ENCODE measurements around the gene CPNE8.
A peak's percentile ranks its signal among the peaks of the same experiment; 100 is the strongest.

Gene CPNE8

DNA sequence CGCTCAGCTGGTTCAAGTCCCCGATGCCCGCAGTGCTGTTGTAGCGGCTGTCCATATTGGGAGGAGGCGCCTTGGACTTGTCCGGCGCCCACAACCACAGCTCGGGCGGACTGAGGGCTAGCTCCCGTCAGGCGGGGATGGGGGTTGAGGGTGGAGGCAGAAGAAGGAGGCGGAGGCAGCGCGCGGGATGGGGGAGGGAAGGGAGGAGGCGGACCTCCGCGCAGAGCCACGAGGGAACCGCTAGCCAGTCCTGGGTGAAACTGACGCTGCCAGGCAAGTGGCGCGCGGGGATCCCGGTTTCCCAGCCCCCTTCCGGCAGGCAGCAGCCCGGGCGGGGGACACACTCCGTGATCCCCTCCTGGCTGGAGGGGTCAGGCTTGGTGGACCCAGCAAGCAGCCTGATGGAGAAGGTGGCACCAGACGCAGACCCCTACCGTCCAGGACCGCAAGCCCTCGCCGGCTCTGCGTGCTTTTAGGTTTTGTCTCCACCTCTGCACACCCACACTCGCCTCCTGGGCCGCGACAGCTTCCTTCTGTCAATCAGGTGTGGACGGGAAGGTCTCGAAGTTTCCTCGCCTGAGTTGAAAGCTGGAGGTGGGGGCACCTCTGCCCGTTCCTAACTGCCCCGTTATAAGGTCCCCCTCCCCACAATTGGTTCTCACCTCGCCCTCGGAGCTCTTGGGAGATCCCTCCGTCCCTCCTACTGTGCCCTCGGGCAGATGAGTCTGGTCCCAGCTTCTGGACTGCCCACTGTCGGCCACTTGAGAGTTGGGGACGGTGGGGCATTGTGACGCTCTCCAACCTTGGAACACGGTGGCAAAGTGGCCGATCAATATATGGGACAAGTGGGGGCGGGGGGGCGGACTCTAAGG is at the start of gene CPNE8:
Gene CPNE8, minus strand, starts transcription at position 112 of the 872 bp plus-strand sequence. Its CDS starts 57 bp downstream, at position 55.
- DNase-seq (peak; percentile 58), ATAC-seq (replicated peaks) (peak; percentile 57)
- Mint-ChIP-seq H3K36me3 (no peaks in the 10 kb centered on the region), H3K4me1 (peaks cover 21 to 30% of the 10 kb centered on the region in 2 donors), H3K27me3 (peaks cover 0 to 10% of the 10 kb centered on the region in 2 donors), H3K27ac (peak within 1 kb of the TSS; percentile 96), H3K4me3 (peak within 1 kb of the TSS; percentile 97 to 99), H3K9me3 (no peaks in the 10 kb centered on the region)

DNA sequence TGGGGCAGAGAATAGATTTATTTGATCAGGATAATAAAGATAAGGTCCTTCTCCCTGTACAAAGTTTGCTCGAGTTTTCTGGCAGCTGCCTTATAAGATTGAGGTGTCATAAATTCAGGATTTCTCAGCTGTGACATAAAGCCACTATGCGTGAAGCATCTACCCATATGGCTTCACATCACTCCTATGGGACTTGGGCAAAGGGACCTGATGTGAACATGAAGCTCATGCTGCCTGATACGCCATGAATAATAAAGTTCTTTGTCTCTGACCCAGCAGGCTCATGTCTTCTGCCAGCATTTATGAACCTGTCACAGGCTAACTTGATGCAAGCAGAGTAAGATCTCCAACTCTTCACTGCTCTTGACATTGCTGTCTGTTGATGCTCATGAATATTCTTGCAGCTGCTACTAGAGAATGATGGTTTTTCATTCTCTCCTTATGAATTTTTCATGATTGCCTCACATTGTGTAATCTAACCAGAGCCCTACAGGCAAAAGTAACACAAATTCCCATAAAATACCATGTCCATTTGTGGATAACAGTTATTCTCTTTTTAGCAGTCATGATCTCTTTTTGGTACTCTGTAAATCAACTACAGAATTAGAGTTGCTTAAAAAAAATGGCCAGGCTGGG is 49.0 kb upstream of the CPNE8 start:
- H3K9me3 Mint-ChIP-seq, result peaks cover 0 to 2% of the 10 kb centered on the region in 2 donors
- no peaks in the 10 kb centered on the region for H3K27me3 Mint-ChIP-seq
- no peak for DNase-seq
- H3K27ac Mint-ChIP-seq, result no peak overlapping the region
- no peak for ATAC-seq (replicated peaks)
- H3K4me3 Mint-ChIP-seq, result no peak overlapping the region
- H3K4me1 Mint-ChIP-seq, result no peaks in the 10 kb centered on the region
- H3K36me3 Mint-ChIP-seq, result no peaks in the 10 kb centered on the region

DNA sequence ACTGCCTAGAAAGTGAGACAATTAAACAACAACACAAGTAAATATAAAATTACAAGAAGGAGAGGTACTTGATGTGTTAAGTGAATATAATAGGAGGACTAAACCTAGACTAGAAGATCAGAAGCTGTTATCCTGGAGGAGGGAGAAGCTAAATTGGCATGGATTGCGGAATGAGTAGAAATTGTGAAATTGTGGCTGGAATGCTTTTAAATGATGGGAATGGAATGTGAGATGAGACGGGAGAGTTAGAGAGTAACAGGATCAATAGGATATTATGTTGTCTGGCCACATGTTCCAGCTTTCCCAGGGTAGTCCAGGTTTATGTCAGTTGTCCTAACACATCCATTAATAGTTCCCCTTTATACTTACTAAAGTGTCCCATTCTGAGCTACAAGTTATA is 44.0 kb upstream of the CPNE8 start:
- ATAC-seq (replicated peaks) (no peak), DNase-seq (no peak)
- Mint-ChIP-seq H3K36me3 (no peaks in the 10 kb centered on the region), H3K9me3 (peaks cover 0 to 10% of the 10 kb centered on the region in 2 donors), H3K4me1 (no peaks in the 10 kb centered on the region), H3K27ac (no peak overlapping the region), H3K4me3 (no peak overlapping the region), H3K27me3 (no peaks in the 10 kb centered on the region)

DNA sequence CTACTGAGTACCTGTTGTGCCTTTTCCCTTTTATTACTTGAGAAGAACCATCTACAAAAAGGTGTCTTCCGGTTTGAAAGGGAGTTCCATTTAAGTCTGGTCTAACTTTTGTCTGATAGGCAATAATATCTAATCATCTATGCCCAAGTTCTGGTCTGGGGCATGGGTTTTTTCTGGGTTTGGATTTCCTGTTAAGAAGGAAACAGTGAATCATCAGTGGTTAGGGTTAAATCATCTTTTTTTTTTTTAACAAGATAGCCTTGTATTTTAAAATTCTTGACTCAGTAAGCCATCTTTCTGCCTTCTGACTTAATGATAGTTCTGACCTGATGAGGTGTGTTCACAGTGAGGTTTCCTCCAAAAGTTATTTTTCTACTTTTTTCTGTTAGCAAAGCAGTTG is 29.3 kb upstream of the CPNE8 start:
- H3K27me3 Mint-ChIP-seq, result peaks cover 0 to 6% of the 10 kb centered on the region in 2 donors
- DNase-seq (no peak), ATAC-seq (replicated peaks) (no peak)
- H3K4me1 Mint-ChIP-seq, result peaks cover 0 to 3% of the 10 kb centered on the region in 2 donors
- H3K27ac Mint-ChIP-seq, result no peak overlapping the region
- H3K36me3 Mint-ChIP-seq, result peaks cover 0 to 3% of the 10 kb centered on the region in 2 donors
- H3K4me3 Mint-ChIP-seq, result no peak overlapping the region
- peaks cover 4 to 6% of the 10 kb centered on the region in 2 donors for H3K9me3 Mint-ChIP-seq

DNA sequence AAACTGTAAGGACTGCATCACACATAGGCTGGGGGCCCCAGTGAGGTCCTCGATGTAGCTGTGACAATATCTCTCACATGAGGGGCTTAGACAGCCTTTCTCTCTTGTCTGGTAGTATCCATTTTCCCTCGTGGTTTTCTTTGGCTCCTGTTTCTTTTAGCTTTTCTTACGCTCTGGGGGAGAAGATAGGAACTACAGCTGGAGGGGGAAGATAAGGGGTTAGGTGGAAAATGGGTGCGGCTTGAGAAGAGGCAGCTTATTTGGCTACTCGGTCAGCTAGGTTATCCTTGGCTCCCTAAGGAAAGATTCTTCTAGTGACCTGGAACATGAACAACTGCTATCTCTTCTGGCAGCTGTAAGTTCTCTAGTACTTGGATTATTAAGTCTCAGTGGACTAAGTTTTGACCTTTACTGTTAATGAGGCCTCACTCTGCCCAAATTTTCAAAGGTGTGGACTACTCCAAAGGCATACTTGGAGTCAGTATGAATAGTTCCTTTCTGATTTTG is 28.7 kb upstream of the CPNE8 start:
- Mint-ChIP-seq H3K4me1 (peaks cover 0 to 3% of the 10 kb centered on the region in 2 donors), H3K36me3 (peaks cover 0 to 3% of the 10 kb centered on the region in 2 donors), H3K9me3 (peaks cover 4 to 6% of the 10 kb centered on the region in 2 donors), H3K27ac (no peak overlapping the region), H3K4me3 (no peak overlapping the region), H3K27me3 (peaks cover 0 to 6% of the 10 kb centered on the region in 2 donors)
- ATAC-seq (replicated peaks) (no peak), DNase-seq (no peak)

DNA sequence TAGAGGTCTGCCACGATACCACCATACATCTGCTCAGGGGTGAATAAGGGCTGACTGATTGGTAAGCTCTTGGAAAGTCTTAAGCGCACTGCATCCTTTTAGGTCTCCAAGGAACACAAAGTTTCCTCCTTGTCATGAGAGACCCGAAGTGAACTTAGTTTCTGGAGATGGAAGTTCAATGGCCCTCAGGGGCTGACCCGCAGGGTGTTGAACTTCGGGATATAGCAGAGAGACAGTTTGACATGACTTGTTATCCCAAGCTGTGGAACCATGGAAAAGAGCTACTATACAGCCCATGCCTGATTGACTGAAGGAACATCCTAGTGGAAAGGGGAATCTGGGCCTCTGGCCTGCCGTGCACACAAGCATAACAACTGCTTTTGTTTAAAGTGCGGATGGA is 26.9 kb upstream of the CPNE8 start:
- DNase-seq, result no peak
- no peak overlapping the region for H3K27ac Mint-ChIP-seq
- H3K4me1 Mint-ChIP-seq, result peaks cover 0 to 1% of the 10 kb centered on the region in 2 donors
- peaks cover 0 to 6% of the 10 kb centered on the region in 2 donors for H3K27me3 Mint-ChIP-seq
- no peak for ATAC-seq (replicated peaks)
- no peaks in the 10 kb centered on the region for H3K9me3 Mint-ChIP-seq
- no peaks in the 10 kb centered on the region for H3K36me3 Mint-ChIP-seq
- no peak overlapping the region for H3K4me3 Mint-ChIP-seq

DNA sequence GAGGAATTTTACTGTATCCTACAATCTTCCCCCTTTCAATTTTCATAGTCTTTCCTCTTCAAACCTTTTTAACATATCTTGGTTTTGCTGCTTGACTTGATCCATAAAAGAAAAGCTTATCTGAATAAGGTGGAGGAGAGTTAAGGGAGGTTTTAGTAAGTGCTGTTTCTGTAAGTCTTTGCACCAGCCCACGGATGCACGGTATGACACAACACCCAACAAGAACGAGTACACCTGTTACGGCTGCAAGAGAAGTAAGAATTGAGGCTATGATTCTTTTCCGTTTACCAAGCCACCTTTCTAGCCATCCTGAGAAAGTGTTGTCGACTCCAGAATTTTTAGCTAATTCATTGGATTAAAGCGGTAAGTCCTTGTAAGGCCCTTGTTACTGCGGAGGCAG is 26.1 kb upstream of the CPNE8 start:
- no peak overlapping the region for H3K27ac Mint-ChIP-seq
- ATAC-seq (replicated peaks) (no peak), DNase-seq (no peak)
- peaks cover 0 to 8% of the 10 kb centered on the region in 2 donors for H3K27me3 Mint-ChIP-seq
- H3K36me3 Mint-ChIP-seq, result no peaks in the 10 kb centered on the region
- peaks cover 0 to 1% of the 10 kb centered on the region in 2 donors for H3K4me1 Mint-ChIP-seq
- no peaks in the 10 kb centered on the region for H3K9me3 Mint-ChIP-seq
- H3K4me3 Mint-ChIP-seq, result no peak overlapping the region

DNA sequence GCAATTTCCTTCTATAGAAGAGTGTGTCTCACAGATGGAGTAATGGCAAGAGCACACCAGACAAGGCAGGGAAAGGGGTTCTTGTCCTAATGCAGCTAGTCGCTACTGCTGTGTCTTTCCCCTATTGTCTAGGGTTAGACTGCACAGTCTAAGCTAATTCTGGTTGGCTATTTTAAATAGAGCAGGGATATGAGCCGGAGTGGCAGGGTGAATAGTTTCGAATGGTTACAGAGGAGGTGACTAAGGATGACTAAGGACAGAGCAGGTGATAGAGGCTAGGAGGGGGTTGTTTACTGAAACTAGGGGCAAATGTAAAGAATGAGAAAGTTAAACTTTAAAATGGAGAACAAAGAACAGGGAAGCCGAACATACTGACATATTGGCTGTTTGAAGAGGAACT is 25.6 kb upstream of the CPNE8 start:
- H3K4me3 Mint-ChIP-seq, result no peak overlapping the region
- no peak overlapping the region for H3K27ac Mint-ChIP-seq
- DNase-seq, result no peak
- ATAC-seq (replicated peaks), result peak; percentile 22 to 23
- H3K36me3 Mint-ChIP-seq, result no peaks in the 10 kb centered on the region
- H3K27me3 Mint-ChIP-seq, result peaks cover 0 to 10% of the 10 kb centered on the region in 2 donors
- peaks cover 0 to 1% of the 10 kb centered on the region in 2 donors for H3K4me1 Mint-ChIP-seq
- no peaks in the 10 kb centered on the region for H3K9me3 Mint-ChIP-seq

DNA sequence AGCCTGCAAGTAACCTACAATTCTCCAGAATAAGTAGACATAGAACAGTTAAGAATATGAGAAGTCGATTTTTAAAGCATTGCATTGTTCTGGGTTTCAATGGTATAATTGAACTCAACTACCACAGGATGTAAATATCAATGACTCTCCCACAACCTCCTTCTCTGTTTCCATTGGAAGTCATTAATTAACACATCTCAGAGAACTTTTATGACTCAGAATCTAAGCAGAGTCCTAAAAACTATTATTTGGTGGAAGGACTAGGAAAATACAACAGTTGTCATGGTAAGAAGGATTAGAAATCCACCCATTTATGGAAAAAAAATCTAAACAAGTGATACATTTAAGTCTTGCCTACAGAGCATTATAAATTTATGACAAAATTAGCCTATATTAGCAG is 21.1 kb upstream of the CPNE8 start:
- DNase-seq, result no peak
- Mint-ChIP-seq H3K4me3 (no peak overlapping the region), H3K4me1 (no peaks in the 10 kb centered on the region), H3K36me3 (no peaks in the 10 kb centered on the region), H3K9me3 (no peaks in the 10 kb centered on the region), H3K27ac (no peak overlapping the region), H3K27me3 (peaks cover 0 to 10% of the 10 kb centered on the region in 2 donors)
- no peak for ATAC-seq (replicated peaks)

DNA sequence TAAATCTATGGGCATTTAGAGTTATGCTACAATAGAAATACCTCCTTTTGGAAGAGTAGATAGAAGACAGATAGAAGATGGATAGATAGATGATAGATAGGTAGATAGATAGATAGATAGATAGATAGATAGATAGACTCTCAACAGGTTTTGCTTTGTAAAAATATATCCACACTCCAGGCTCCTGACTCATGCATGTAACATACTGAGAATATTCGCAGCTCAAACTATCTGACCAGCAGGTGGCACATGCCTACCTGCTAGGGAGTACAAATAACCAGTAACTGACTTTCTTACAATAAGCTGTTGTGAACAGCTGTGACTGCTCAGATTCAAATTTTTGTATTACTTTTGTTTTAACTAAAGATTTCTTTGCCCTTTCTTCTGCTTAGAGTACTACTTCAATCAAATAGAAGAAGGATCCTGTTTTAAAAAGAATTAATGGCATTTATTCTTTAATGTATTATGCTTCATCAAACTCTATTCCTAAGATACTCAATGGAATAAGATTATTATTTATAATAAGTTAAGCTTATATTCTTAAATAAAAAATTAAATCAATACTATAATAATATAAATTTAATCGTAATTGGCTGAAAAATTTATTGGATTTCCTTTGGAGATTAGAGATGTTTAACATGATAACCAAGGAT is 15.8 kb upstream of the CPNE8 start:
- no peak for DNase-seq
- H3K4me1 Mint-ChIP-seq, result no peaks in the 10 kb centered on the region
- no peaks in the 10 kb centered on the region for H3K36me3 Mint-ChIP-seq
- no peak overlapping the region for H3K27ac Mint-ChIP-seq
- ATAC-seq (replicated peaks), result peak; percentile 84 to 90
- H3K4me3 Mint-ChIP-seq, result no peak overlapping the region
- no peaks in the 10 kb centered on the region for H3K9me3 Mint-ChIP-seq
- peaks cover 3 to 5% of the 10 kb centered on the region in 2 donors for H3K27me3 Mint-ChIP-seq

DNA sequence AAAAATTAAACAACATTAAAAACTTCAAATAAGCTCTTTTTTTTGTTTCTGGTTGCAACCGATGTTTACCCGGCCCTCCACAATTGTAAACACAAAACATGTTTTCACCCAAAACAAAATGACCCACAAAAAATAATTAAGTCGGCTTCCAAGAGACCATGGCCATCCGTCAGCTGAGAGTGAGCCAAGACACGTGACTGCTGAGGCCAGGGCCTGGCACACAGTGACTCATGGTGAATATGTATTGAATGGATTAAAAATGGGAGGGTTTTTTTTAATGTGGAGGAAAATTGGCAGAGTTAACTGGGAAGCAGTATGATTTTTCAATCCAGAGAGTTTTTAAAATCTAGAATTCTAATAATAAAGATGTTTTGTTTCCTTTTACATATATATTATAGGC is 13.8 kb upstream of the CPNE8 start:
- ATAC-seq (replicated peaks) (no peak), DNase-seq (no peak)
- no peaks in the 10 kb centered on the region for H3K9me3 Mint-ChIP-seq
- H3K36me3 Mint-ChIP-seq, result no peaks in the 10 kb centered on the region
- no peaks in the 10 kb centered on the region for H3K4me1 Mint-ChIP-seq
- no peak overlapping the region for H3K4me3 Mint-ChIP-seq
- H3K27ac Mint-ChIP-seq, result no peak overlapping the region
- peaks cover 0 to 3% of the 10 kb centered on the region in 2 donors for H3K27me3 Mint-ChIP-seq

DNA sequence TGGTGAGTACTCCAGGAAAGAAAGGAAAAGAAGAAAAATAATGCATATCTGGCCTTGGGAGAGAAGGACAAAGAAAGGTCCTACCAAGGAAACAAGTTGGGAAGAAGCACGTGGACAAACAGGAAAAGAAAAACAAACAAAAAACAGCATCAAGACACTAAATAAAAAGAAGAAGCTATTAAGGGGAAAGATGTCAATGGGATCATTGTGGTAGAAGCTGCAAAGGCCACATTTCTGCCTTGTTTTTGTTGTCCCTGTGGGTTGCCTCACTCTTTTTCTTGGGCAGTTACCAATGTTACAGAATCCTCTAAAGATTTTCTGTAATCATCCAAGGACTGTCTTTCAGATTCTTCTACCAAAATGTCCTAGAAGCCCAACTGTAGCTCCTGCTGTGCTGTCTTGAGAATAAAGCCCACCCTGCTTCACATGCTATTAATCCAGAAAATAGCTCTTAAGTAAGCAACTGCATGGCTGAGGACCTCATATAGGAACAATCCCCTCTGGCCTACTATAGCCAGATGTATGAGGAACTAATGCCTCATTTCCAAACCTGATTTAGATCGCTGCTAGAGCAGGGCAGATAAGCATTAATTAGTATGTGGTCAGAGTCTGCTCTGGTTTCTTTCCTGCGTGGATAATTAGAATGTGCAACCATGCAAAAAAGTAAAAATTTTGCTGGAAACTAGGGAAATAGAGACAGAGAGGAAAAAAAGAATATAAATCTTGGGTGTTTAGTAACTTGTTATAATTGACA is 10.2 kb upstream of the CPNE8 start:
- ATAC-seq (replicated peaks), result no peak
- no peaks in the 10 kb centered on the region for H3K9me3 Mint-ChIP-seq
- H3K4me3 Mint-ChIP-seq, result no peak overlapping the region
- no peak overlapping the region for H3K27ac Mint-ChIP-seq
- H3K27me3 Mint-ChIP-seq, result peaks cover 12 to 15% of the 10 kb centered on the region in 2 donors
- no peaks in the 10 kb centered on the region for H3K36me3 Mint-ChIP-seq
- H3K4me1 Mint-ChIP-seq, result no peaks in the 10 kb centered on the region
- no peak for DNase-seq

DNA sequence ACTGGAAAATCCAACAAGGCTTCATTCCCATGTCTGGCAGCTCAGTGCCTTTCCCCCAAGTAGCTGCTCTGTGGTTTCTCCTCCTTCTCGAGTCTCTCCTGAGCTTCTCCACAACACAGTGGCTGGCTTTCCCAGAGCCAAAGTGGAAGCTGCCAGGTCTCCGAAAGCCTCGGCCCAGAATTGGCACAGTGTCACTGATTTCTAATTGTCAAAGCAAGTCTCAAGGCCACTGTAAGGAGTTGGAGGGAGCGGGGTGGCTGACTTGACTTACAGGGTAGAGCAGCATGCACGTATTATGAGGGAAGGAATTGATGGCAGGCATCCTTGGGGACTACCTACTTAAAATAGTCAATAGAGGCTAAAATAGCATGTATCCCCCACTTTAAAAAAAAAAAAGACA is 6.7 kb upstream of the CPNE8 start:
- Mint-ChIP-seq H3K4me3 (no peak overlapping the region), H3K27ac (no peak overlapping the region), H3K27me3 (peaks cover 15 to 19% of the 10 kb centered on the region in 2 donors), H3K4me1 (peaks cover 3% of the 10 kb centered on the region in 2 donors), H3K36me3 (no peaks in the 10 kb centered on the region), H3K9me3 (no peaks in the 10 kb centered on the region)
- no peak for DNase-seq
- ATAC-seq (replicated peaks), result no peak

DNA sequence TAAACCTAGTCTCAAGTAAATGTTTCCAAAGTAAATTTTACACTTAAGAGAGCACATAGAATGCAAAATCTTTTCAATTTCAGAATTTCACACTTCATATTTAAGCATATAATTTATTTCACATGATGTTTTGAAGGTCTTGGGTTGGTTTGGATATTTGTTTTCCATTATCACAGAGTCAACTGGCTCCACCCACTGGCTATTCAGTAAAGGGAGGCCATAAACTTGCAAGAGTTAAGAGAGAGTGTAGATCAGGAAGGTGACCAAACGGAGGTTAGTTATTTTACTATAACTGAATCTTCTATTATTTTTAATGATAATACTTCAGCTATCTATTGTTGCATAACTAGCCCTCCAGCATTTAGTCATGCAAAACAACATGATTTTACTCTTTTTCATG is 6.2 kb upstream of the CPNE8 start:
- ATAC-seq (replicated peaks), result no peak
- Mint-ChIP-seq H3K4me1 (peaks cover 6 to 8% of the 10 kb centered on the region in 2 donors), H3K9me3 (no peaks in the 10 kb centered on the region), H3K4me3 (no peak overlapping the region), H3K27me3 (peaks cover 15 to 19% of the 10 kb centered on the region in 2 donors), H3K36me3 (no peaks in the 10 kb centered on the region), H3K27ac (no peak overlapping the region)
- no peak for DNase-seq
